Neural crest cell (in vitro differentiated cells): ENCODE results near the gene MAP1A. TPM values are rescaled to one million over a fixed set of nuclear protein-coding genes. Genes with fewer than 3 reads are reported as not detected.
A peak's percentile ranks its signal among the peaks of the same experiment; 100 is the strongest.

Source experiments
- DNase-seq: peaks from one replicate; pipeline ENCODE4 v3.0.0; 2021; ENCODE audit warnings: low read depth, mixed read lengths, low spot score
- H3K27ac Mint-ChIP-seq: one replicate; pipeline ENCODE4 v1.8.0; 2021; ENCODE audit warnings: mild to moderate bottlenecking, mixed read lengths; ENCODE audit not compliant: unreplicated experiment
- H3K27me3 Mint-ChIP-seq: 2 replicates; pipeline ENCODE4 v1.8.0; 2021; ENCODE audit warnings: low read depth, mild to moderate bottlenecking, mixed read lengths
- H3K36me3 Mint-ChIP-seq: 2 replicates; pipeline ENCODE4 v1.8.0; 2021; ENCODE audit warnings: low read depth, mild to moderate bottlenecking, mixed read lengths
- H3K4me1 Mint-ChIP-seq: 2 replicates; pipeline ENCODE4 v1.8.0; 2021; ENCODE audit warnings: mixed read lengths
- H3K4me3 Mint-ChIP-seq: one replicate; pipeline ENCODE4 v1.8.0; 2021; ENCODE audit warnings: mild to moderate bottlenecking, mixed read lengths
- H3K9me3 Mint-ChIP-seq: 2 replicates; pipeline ENCODE4 v1.8.0; 2021; ENCODE audit warnings: mixed read lengths
- total RNA-seq: library from RNA; stranded (reverse); gene quantifications from 2 replicates; pipeline ENCODE4 v1.2.1, GENCODE V29; 2021
- TF ChIP-seq, protein P1 (sequence below): fragments of 200-600 bp; sonication (generic); conservative IDR thresholded peaks from 2 replicates; pipeline ENCODE4 v1.5.0; 2021; ENCODE audit warnings: antibody characterized with exemption, mild to moderate bottlenecking

MAP1A gene
- total RNA-seq, 1 donor from 2014 or later: 25.2 TPM

DNA sequence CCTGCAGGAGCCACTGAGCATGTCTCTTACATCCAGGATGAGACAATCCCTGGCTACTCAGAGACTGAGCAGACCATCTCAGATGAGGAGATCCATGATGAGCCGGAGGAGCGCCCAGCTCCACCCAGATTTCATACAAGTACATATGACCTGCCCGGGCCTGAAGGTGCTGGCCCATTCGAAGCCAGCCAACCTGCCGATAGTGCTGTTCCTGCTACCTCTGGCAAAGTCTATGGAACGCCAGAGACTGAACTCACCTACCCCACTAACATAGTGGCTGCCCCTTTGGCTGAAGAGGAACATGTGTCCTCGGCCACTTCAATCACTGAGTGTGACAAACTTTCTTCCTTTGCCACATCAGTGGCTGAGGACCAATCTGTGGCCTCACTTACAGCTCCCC, 6.2 kb downstream of the MAP1A start:
- TF ChIP-seq, protein P1, sequence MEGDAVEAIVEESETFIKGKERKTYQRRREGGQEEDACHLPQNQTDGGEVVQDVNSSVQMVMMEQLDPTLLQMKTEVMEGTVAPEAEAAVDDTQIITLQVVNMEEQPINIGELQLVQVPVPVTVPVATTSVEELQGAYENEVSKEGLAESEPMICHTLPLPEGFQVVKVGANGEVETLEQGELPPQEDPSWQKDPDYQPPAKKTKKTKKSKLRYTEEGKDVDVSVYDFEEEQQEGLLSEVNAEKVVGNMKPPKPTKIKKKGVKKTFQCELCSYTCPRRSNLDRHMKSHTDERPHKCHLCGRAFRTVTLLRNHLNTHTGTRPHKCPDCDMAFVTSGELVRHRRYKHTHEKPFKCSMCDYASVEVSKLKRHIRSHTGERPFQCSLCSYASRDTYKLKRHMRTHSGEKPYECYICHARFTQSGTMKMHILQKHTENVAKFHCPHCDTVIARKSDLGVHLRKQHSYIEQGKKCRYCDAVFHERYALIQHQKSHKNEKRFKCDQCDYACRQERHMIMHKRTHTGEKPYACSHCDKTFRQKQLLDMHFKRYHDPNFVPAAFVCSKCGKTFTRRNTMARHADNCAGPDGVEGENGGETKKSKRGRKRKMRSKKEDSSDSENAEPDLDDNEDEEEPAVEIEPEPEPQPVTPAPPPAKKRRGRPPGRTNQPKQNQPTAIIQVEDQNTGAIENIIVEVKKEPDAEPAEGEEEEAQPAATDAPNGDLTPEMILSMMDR: no peak
- Mint-ChIP-seq H3K36me3 (peaks cover 57% of the 10 kb centered on the region), H3K27ac (peak overlapping the region; percentile 7), H3K27me3 (no peaks in the 10 kb centered on the region), H3K9me3 (peaks cover 8% of the 10 kb centered on the region), H3K4me3 (no peak overlapping the region), H3K4me1 (peaks cover 21% of the 10 kb centered on the region)
- no peak for DNase-seq

DNA sequence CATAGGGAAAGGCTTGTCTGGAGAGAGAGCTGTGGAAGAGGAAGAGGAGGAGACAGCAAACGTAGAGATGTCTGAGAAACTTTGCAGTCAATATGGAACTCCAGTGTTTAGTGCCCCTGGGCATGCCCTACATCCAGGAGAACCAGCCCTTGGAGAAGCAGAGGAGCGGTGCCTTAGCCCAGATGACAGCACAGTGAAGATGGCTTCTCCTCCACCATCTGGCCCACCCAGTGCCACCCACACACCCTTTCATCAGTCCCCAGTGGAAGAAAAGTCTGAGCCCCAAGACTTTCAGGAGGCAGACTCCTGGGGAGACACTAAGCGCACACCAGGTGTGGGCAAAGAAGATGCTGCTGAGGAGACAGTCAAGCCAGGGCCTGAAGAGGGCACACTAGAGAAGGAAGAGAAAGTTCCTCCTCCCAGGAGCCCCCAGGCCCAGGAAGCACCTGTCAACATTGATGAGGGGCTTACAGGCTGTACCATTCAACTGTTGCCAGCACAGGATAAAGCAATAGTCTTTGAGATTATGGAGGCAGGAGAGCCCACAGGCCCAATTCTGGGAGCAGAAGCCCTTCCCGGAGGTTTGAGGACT, 6.9 kb downstream of the MAP1A start:
- Mint-ChIP-seq H3K27ac (peak overlapping the region; percentile 50), H3K27me3 (no peaks in the 10 kb centered on the region), H3K9me3 (peaks cover 8% of the 10 kb centered on the region), H3K4me1 (peaks cover 14% of the 10 kb centered on the region), H3K4me3 (no peak overlapping the region), H3K36me3 (peaks cover 57% of the 10 kb centered on the region)
- DNase-seq: no peak
- TF ChIP-seq, protein P1: no peak

DNA sequence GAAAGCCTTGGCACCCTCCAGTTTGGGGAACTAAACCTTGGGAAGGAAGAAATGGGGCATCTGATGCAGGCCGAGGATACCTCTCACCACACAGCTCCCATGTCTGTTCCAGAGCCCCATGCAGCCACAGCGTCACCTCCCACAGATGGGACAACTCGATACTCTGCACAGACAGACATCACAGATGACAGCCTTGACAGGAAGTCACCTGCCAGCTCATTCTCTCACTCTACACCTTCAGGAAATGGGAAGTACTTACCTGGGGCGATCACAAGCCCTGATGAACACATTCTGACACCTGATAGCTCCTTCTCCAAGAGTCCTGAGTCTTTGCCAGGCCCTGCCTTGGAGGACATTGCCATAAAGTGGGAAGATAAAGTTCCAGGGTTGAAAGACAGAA, 7.7 kb downstream of the MAP1A start:
- Mint-ChIP-seq H3K27ac (no peak overlapping the region), H3K4me1 (peaks cover 6% of the 10 kb centered on the region), H3K27me3 (no peaks in the 10 kb centered on the region), H3K36me3 (peaks cover 58% of the 10 kb centered on the region), H3K4me3 (no peak overlapping the region), H3K9me3 (peaks cover 8% of the 10 kb centered on the region)
- DNase-seq: no peak
- TF ChIP-seq, protein P1: no peak

DNA sequence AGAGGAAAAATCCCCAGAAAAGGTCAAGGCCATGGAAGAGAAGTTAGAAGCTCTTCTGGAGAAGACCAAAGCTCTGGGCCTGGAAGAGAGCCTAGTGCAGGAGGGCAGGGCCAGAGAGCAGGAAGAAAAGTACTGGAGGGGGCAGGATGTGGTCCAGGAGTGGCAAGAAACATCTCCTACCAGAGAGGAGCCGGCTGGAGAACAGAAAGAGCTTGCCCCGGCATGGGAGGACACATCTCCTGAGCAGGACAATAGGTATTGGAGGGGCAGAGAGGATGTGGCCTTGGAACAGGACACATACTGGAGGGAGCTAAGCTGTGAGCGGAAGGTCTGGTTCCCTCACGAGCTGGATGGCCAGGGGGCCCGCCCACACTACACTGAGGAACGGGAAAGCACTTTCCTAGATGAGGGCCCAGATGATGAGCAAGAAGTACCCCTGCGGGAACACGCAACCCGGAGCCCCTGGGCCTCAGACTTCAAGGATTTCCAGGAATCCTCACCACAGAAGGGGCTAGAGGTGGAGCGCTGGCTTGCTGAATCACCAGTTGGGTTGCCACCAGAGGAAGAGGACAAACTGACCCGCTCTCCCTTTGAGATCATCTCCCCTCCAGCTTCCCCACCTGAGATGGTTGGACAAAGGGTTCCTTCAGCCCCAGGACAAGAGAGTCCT, 9.0 kb downstream of the MAP1A start:
- peaks cover 2% of the 10 kb centered on the region for H3K4me1 Mint-ChIP-seq
- H3K27me3 Mint-ChIP-seq: no peaks in the 10 kb centered on the region
- peak overlapping the region; percentile 65 for H3K27ac Mint-ChIP-seq
- TF ChIP-seq, protein P1: no peak
- H3K36me3 Mint-ChIP-seq: peaks cover 49% of the 10 kb centered on the region
- H3K4me3 Mint-ChIP-seq: no peak overlapping the region
- H3K9me3 Mint-ChIP-seq: peaks cover 8% of the 10 kb centered on the region
- DNase-seq: no peak

DNA sequence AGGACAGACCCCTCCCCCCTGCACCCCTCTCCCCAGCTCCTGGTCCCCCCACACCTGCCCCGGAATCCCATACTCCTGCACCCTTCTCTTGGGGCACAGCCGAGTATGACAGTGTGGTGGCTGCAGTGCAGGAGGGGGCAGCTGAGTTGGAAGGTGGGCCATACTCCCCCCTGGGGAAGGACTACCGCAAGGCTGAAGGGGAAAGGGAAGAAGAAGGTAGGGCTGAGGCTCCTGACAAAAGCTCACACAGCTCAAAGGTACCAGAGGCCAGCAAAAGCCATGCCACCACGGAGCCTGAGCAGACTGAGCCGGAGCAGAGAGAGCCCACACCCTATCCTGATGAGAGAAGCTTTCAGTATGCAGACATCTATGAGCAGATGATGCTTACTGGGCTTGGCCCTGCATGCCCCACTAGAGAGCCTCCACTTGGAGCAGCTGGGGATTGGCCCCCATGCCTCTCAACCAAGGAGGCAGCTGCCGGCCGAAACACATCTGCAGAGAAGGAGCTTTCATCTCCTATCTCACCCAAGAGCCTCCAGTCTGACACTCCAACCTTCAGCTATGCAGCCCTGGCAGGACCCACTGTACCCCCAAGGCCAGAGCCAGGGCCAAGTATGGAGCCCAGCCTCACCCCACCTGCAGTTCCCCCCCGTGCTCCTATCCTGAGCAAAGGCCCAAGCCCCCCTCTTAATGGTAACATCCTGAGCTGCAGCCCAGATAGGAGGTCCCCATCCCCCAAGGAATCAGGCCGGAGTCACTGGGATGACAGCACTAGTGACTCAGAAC, 9.8 kb downstream of the MAP1A start:
- H3K4me3 Mint-ChIP-seq: no peak overlapping the region
- TF ChIP-seq, protein P1: no peak
- peaks cover 41% of the 10 kb centered on the region for H3K36me3 Mint-ChIP-seq
- H3K27me3 Mint-ChIP-seq: no peaks in the 10 kb centered on the region
- peak overlapping the region; percentile 43 for H3K27ac Mint-ChIP-seq
- peaks cover 8% of the 10 kb centered on the region for H3K9me3 Mint-ChIP-seq
- no peak for DNase-seq
- H3K4me1 Mint-ChIP-seq: peaks cover 7% of the 10 kb centered on the region
